GM18499 (cell line): ENCODE results near the gene SYCE3.
"Not testable (repeated sequence)": the region's sequence is repeated elsewhere in the genome, so short reads cannot be mapped to it uniquely, and the experiment has no call there.

Experiments
- ATAC-seq: cut with Tn5 transposase; IDR thresholded peaks from one replicate; pipeline ENCODE4 v1.9.1; 2021; ENCODE audit warnings: moderate number of reproducible peaks; ENCODE audit not compliant: insufficient read depth, unreplicated experiment

The SYCE3 gene

DNA sequence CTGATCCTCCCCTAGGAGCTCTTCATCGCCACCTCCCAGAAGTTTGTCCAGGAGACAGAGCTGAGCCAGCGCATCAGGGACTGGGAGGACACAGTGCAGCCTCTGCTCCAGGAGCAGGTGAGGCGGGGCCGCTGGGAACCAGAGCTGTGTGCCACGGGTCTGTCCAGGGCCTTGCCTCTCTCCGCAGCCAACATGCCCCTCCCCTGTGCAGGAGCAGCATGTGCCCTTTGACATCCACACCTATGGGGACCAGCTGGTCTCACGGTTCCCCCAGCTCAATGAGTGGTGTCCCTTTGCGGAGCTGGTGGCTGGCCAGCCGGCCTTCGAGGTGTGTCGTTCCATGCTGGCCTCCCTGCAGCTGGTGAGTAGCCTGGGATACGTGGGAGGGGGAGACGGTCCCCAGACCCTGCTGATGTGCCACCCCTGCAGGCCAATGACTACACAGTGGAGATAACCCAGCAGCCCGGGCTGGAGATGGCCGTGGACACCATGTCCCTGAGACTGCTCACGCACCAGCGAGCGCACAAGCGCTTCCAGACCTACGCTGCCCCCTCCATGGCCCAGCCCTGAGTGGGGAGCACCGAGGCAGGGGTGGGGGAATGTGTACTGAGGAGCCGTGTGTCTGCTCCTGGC is 39.8 kb downstream of the SYCE3 start:
- no peak for ATAC-seq

DNA sequence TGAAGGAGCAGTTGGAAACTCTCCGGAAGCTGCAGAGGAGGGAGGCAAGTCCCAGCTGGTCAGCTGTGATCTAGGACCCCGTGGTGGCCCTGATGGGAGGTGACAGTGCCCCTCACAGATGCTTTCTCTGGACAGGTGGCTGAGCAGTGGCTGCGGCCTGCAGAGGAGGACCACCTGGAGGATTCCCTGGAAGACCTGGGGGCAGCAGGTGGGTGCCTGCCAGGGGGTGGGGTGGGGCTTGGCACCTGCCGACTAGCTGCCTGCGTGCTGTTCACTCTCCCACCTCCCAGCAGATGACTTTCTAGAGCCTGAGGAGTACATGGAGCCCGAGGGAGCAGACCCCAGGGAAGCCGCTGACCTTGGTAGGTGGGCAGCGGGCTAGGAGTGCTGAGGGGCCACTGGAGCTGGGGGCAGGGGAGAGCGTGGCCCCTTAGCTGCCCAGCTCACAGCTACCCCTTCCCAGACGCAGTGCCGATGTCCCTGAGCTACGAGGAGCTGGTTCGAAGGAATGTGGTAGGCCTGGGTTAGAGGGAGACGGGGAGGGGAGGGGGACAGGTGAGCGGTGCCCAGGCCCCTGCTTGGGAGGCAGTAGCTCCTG is 40.4 kb downstream of the SYCE3 start:
- ATAC-seq = no peak

DNA sequence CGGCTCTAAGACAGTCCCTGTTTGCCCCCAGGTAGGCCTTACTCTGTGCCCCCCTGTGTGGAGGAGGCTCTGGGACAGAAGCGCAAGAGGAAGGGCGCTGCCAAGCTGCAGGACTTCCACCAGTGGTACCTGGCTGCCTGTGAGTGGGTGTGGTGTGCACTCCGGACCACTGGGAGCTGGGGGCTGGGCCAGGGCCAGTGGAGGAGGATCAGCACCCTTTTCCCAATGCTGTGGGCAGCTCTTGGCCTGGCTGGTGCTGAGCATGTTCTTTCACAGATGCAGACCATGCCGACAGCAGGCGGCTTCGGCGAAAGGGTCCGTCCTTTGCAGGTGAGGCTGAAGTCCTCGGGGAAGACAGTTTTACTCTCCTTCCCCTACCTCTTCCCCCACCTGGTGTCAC is 41.0 kb downstream of the SYCE3 start:
- no peak for ATAC-seq

DNA sequence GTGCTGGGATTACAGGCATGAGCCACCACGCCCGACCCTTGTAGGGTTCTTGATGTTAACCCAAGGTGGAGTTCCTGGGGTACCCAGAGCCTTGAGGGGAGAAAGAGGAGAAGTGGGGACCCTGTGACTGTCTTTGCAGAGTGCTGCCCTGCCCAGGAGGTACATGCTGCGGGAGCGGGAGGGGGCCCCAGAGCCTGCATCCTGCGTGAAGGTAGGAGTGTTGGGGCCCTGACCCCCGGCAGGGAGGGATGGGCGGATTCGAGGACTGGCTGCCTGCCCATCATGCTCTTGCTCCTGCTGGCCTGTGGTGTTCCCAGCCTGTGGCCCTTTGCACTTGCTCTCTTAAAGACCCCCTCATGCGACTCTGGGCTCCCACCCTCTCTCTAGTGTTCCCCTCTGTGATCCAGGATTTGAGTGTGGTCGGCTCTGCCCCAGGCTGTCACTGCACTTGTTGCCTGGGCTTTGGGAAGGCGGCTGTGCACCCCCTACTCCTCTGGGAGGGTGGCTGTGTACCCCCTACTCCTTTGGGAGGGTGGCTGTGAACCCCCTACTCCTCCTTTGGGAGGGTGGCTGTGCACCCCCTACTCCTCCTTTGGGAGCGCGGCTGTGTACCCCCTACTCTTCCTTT is 41.8 kb downstream of the SYCE3 start:
- ATAC-seq = no peak

DNA sequence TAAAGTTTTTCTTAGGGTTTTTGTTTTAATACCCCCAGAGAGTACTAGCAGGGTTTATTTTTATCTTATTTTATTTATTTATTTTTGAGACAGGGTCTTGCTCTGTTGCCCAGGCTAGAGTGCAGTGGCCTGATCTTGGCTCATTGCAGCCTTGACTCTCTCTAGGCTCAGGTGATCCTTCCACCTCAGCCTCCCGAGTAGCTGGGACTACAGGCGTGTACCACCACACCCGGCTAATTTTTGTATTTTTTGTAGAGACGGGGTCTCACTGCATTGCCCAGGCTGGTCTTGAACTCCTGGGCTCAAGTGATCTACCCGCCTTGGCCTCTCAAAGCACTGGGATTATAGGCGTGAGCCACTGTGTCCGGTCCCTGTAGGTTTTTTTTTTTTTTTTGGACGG is 42.5 kb downstream of the SYCE3 start:
- not testable (repeated sequence) for ATAC-seq

DNA sequence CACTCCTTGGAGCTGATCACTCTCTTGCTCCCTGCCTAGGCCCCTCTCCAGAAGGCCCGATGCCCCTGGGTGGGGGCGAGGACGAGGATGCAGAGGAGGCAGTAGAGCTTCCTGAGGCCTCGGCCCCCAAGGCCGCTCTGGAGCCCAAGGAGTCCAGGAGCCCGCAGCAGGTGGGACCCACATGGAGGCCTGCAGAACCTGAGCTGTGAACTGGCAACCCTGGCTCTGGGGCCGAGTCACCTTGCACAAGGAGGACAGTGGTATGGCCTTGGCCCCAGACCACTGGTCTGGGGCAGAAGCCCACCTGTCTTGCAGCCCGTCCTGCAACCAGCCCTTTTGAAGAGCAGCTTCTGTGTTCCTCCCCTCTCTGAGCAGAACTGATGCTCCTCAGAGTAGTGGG is 43.6 kb downstream of the SYCE3 start:
- no peak for ATAC-seq

DNA sequence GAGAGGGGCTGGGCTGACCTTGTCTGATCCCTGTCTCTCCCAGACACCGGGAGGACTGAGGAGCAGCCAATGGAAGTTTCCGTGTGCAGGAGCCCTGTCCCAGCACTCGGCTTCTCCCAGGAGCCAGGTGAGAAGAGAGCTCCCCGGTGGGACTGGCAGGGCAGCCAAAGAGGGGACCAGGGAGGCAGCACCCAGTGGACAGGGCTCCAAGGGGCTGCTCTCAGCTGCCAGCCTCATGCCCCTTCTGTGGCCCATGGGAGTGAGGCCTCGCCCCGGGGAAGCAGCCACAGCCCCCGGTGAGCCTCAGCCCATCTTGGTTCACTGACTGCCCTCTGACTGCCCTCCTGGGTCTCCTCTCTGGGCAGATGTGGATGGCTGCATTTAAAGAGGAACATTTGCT is 44.1 kb downstream of the SYCE3 start:
- no peak for ATAC-seq

DNA sequence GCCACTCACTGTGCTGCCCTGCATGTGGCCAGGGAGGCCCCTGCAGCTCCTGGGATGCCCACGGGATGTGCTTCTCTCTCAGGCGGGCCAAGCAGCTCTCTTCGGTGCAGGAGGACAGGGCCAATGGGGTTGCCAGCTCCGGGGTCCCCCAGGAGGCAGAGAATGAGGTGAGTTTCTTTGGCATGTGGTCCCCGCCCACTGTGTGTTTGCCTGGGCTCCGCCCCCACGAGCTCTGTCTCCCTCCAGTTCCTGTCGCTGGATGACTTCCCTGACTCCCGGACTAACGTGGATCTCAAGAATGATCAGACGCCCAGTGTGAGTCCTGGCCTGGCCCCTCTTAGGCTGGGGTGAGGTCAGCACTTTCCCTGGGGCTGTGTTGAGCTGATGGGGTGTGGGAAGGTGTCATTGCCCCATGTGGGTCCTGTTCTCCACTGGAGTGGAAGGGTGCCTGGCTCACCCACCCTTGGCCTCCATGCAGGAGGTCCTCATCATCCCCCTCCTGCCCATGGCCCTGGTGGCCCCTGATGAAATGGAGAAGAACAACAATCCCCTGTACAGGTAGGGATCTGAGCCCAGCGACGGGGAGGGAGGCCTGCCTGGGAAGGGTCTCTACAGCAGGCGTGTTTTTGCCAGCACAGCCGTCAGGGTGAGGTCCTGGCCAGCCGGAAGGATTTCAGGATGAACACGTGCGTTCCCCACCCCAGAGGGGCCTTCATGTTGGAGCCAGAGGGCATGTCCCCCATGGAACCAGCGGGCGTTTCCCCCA is 45.0 kb downstream of the SYCE3 start:
- ATAC-seq = no peak

DNA sequence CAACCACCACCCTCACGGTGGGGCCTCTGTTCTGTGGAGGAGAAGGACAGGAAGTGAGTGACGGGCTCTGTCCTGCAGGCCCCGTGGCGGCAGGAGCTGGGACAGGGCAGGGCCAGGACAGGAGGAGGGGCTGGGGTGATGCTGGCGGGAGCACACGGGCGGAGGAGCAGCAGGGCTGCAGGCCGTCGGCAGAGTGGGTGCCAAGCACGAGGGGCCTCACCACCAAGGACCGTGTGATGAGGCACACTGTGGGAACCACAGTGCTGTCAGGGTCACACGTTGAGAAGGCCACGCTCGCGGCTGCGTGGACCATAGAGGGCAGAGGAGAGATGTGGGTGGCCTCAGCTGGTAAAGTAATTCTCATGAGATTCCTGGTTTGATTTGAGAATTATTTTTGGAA is 45.8 kb downstream of the SYCE3 start:
- no peak for ATAC-seq

DNA sequence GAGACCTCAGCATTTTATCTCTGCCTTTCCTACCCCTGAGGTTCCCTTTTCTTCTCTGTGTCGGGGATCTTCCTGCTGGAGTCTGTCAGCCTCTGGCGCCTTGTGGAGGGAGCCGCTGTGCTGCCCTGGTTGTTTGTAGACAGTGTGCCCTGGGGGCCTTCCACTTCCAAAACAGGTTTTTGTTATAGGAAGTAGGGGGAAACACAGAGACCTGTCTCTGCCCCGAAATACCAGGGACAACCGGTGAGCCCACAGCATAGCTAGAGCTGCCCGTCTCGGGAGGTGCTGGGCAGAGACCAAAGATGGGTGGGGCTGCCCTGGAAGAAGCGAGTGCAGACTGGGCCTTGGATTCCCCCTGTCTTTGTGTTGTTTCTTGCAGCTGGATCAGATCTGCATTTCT is 46.7 kb downstream of the SYCE3 start:
- no peak for ATAC-seq

DNA sequence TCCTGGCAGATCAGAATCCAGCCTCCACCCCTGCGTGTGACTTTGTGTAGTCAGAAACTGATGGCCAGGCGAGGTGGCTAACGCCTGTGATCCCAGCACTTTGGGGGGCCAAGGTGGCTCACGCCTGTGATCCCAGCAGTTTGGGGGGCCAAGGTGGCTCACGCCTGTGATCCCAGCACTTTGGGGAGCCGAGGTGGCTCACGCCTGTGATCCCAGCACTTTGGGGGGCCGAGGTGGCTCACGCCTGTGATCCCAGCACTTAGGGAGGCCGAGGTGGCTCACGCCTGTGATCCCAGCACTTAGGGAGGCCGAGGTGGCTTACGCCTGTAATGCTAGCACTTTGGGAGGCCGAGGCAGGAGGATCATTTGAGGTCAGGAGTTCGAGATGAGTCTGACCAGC is 49.5 kb downstream of the SYCE3 start:
- ATAC-seq = no peak

DNA sequence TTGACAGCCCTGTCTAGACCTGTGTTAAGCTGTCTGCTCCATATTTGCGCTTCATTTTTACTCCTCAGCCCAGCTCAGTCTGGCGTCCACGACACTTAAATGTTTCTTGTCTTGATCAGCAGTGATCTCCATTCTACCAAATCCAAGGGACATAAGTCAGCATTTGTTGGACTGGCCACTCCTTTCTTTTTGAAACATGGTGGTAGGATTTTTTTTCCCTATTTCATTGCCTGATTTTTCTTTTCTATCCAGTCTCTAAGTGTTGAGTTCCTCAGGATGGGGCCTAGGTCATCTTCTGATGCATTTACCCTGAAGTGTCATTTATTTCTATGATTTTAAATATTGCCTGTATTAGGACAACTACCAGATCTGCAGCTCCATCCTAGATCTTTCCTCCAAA is 53.8 kb downstream of the SYCE3 start:
- ATAC-seq = no peak

DNA sequence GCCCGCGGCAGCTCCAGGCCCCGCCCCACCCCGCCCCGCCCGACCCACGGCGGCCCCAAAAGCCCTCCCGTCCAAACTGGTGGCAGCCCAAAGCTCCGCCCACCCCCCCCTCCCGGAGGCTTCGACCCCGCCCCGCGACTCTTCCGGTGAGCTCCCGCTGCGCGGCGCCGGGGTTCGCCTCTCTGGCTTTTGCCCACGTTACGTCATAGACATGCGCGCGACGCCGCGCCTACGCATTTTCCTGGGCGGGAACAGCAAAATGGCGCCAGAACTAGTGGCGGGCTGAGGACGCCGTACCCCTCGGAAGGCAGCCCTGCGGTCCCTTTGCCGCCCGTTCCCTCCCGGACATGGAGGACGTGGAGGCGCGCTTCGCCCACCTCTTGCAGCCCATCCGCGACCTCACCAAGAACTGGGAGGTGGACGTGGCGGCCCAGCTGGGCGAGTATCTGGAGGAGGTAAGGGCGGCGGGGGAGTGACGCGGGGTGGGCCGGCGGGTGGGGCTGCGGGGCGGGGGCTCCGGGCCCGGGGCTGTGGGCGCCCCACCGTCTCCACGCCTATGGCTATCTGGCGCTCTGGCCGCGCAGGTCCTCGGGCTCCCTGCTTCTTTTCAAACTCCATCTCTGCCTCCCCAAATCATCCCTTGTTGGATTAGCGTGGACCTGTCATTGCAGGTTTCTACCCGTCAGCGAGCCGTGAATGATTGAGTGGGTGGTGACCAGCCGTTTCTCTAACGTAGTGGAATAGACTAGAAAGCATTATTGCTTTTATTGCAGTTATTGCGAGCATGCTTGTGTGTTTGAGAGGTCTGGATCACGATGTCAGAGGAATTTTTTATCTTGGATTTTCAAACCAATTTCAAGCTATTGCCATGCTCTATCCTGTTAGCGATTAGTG is 54.5 kb downstream of the SYCE3 start, which contains the start of gene NCAPH2:
NCAPH2 (plus strand) TSS at position 234 of the 894 bp plus-strand sequence; CDS start at position 348, 114 bp downstream.
- peak; percentile 40 for ATAC-seq

DNA sequence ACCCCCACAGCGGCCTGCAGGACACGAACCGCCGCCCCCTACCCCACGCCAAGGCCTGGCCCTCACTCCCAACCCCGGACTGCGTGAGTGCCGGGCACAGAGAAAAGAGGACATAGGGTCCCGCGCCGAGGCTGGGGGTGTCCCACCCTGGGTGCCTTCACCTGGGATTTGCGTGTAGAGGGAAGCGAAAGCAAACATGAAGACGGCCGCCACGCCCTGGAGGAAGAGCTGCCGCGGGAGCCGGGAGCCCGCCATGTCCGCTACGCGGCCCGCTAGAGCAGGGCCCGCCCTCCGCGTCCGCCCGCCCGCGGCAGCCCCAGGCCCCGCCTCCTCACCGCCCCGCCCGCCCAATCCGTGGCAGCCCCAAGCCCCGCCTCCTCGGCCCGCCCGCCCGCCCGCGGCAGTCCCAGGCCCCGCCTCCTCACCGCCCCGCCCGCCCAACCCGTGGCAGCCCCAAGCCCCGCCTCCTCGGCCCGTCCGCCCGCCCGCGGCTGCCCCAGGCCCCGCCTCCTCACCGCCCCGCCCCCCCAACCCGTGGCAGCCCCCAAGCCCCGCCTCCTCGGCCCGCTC is 55.2 kb downstream of the SYCE3 start, which contains the start of gene LMF2:
LMF2 (minus strand) TSS at position 282 of the 570 bp plus-strand sequence; CDS start at position 255, 27 bp downstream.
- no peak for ATAC-seq

DNA sequence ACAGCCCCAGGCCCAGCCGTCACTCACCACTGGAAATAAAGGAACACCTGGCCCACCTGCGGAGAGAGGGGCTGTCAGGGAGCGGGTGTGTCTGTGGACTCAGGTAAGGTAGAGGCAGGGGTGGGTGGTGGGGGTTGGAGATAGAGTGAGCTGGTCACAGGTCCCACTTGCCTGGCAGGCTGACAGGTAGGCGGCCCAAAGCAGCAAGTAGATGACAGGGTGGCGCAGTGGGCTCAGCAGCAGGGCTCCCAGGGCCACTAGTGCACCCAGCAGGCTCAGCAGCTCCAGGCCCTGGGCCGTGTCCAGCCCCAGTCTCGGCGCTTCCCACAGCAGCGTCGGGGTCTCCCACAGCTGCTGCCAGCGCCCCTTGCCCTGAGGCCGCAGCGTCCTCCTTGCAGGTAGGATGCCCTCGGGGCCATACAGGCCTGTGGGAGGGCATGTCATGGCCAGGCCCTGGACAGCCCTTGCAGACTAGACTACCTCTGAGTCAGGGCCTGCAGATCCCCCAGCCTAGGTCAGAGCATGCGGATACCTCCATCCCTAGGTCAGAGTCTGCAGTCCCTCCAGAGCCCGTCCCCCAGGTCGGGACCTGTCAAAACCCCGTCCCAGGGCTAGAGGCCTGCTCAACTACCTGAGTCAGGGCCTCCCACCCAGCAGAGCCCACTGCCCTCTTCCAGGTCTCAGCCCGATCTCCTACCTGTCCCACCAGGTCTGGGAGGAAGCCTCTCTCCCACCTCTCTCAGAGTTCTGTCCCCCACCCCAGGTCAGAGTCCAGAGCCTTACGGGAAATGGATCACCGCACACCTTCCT is 55.9 kb downstream of the SYCE3 start:
- no peak for ATAC-seq

DNA sequence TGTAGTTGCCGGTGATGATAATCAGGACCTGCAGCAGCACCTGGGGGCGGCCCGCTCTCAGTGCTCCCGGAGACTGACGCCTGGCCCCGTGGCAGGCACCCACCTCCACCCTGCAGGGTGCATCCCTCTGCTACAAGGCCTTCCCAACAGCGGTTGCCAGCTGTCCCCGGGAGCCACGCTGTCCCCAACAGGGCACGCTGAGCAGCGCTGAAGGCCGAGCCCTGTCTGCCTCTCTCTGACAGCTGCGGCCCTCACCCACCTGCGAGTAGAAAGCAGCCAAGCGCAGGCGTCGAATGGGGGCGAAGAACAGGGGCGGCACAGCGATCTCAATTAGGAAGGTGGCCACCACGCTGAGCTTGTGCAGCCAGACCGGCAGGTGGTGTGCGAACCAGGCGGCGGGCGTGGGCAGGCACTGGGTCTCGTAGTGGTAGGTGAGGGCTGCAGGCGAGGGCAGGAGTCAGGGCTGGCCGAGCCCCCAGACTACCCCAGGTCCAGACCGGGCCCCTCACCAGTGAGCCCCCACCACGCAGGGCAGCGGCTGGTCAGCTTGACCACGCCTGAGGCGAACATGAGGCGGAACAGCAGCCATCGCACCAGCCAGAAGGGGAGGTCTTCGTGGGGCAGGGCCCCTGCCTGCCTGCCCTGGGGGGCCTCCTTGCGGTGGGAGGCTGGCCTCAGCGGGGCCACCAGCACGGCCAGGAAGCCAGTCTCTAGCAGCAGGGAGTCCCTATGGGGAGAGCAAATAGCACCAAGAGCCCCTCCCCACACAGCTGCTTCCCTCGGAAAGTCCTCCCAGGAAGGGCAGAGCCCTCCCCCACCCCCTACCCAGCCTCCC is 56.7 kb downstream of the SYCE3 start:
- no peak for ATAC-seq

DNA sequence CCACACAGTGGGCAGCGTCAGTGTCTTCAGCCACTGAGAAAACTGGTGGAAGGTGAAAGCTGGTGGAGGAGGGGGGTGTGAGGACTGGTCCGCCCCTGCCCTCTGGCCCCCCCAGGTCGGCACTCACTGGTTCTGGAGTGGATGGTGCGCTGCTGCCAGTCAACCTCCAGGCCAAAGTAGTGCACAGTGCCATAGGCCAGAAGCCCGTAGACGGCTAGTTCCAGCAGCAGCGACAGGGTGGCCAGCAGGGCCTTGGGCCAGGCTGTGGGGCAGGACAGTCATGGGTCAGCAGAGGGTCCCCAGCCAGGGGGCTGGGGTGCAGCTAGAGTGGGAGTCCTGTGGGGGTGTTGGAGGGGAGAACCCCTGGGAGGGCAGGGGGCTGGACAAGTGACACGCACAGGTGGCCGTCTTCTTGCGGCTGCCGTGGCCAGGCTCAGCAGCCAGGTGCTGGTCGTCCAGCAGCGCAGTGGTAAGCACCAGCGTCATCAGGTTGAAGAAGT is 57.4 kb downstream of the SYCE3 start:
- no peak for ATAC-seq
